HepG2 (cell line): Measurements from ENCODE around the gene PLPPR5. TPM values are rescaled to one million over a fixed set of nuclear protein-coding genes. Genes with fewer than 3 reads are reported as not detected.

ENCODE experiments used
- ATAC-seq: fragments of 200-7000 bp; cut with Tn5 transposase; 3 replicates; pipeline ENCODE4 v1.9.1; 2020; ENCODE audit warnings: mild to moderate bottlenecking, moderate library complexity
- BruUV-seq: library from RNA; stranded (reverse); fragments of 400-500 nt; replicated peaks from 2 replicates; lab custom pipeline; 2021; lab: Mats Ljungman, UMichigan
- CTCF ChIA-PET: fragments of 300-600 bp; formaldehyde crosslinking; extraction: SDS; loops from one replicate; lab custom pipeline; 2021; ENCODE audit warnings: low total read pairs, inconsistent platforms, low intra/inter-chr PET ratio; lab: Yijun Ruan, JAX
- POLR2A ChIA-PET: fragments of 350-600 bp; sonication (Branson Sonifier 250); formaldehyde crosslinking; loops from one replicate; lab custom pipeline; 2020; ENCODE audit warnings: antibody characterized with exemption, inconsistent platforms; lab: Yijun Ruan, JAX
- DNase-seq: peaks from one replicate; pipeline ENCODE4 v3.0.0-alpha.2; 2015; ENCODE audit warnings: low spot score
- FAIRE-seq: peaks from 3 replicates; lab custom pipeline; 2011; peaks lifted over from hg19 to GRCh38; lab: Jason Lieb, UNC
- H2AFZ ChIP-seq: one replicate; pipeline ENCODE4 v1.6.1; 2011; ENCODE audit warnings: low read length, inconsistent platforms
- H3K27ac ChIP-seq: fragments of 300-600 bp; 3 replicates; pipeline ENCODE4 v1.8.0; 2011; ENCODE audit warnings: mixed run types, mild to moderate bottlenecking, mixed read lengths, low read length, inconsistent platforms; ENCODE audit not compliant: insufficient read depth; ENCODE audit errors: extremely low read length
- H3K27me3 ChIP-seq, 2 experiments: fragments of 200-600 bp in 1 of 2; 2 replicates in 1 of 2; 3 replicates in 1 of 2; pipeline versions ENCODE4 v1.6.0 to v1.8.0; 2011; ENCODE audit warnings: low read length in 2 of 2, mild to moderate bottlenecking in 2 of 2, moderate library complexity in 2 of 2, inconsistent platforms in 1 of 2; ENCODE audit not compliant: insufficient read depth in 2 of 2, control insufficient read depth in 1 of 2
- H3K36me3 ChIP-seq, 2 experiments: fragments of 200-600 bp in 1 of 2; replicated peaks in 1 of 2; 2 replicates in 1 of 2; 3 replicates in 1 of 2; pipeline versions ENCODE4 v1.5.1 to v1.8.0; 2011; ENCODE audit warnings: low read length in 2 of 2, inconsistent platforms in 1 of 2; ENCODE audit not compliant: insufficient read depth in 2 of 2, control insufficient read depth in 1 of 2
- H3K4me1 ChIP-seq: 2 replicates; pipeline ENCODE4 v1.5.1; 2012; ENCODE audit warnings: low read length, inconsistent platforms; ENCODE audit not compliant: insufficient read depth
- H3K4me2 ChIP-seq: 2 replicates; pipeline ENCODE4 v1.6.0; 2011; ENCODE audit warnings: low read depth, low read length, inconsistent platforms
- H3K4me3 ChIP-seq, 3 experiments: fragments of 200-600 bp in 1 of 3; sonication (generic), shearing (Covaris generic) in 1 of 3; replicated peaks in 1 of 3; 2 replicates each; pipeline ENCODE4 v1.5.1; 2011 to 2016; ENCODE audit warnings: low read length in 3 of 3, inconsistent platforms in 2 of 3, low read depth in 2 of 3, mild to moderate bottlenecking in 2 of 3, control low read depth in 1 of 3, mixed read lengths in 1 of 3; ENCODE audit not compliant: insufficient read depth in 1 of 3
- H3K79me2 ChIP-seq: one replicate; pipeline ENCODE4 v1.6.1; 2011; ENCODE audit warnings: low read length, inconsistent platforms; ENCODE audit not compliant: insufficient read depth
- H3K9ac ChIP-seq: 2 replicates; pipeline ENCODE4 v1.6.0; 2011; ENCODE audit warnings: mild to moderate bottlenecking, low read depth, low read length, inconsistent platforms; ENCODE audit not compliant: insufficient read depth
- H3K9me3 ChIP-seq: 2 replicates; pipeline ENCODE4 v1.5.1; 2012; ENCODE audit warnings: mild to moderate bottlenecking, low read length
- H4K20me1 ChIP-seq: 2 replicates; pipeline ENCODE4 v1.6.0; 2011; ENCODE audit warnings: inconsistent platforms, mild to moderate bottlenecking, low read length, moderate library complexity; ENCODE audit not compliant: insufficient read depth
- ATF7-NPFF ChIP-seq: sonication (generic); formaldehyde crosslinking; IDR thresholded peaks from 2 replicates; pipeline ENCODE4 v1.8.1; 2023; ENCODE audit warnings: mild to moderate bottlenecking, low read depth, missing genetic modification reagents, moderate library complexity
- BHLHE40 ChIP-seq: IDR thresholded peaks from 2 replicates; pipeline ENCODE4 v1.6.1; 2011; ENCODE audit warnings: low read length, improper control_type of control experiment
- CCDC6 ChIP-seq: sonication (generic); formaldehyde crosslinking; IDR thresholded peaks from 2 replicates; pipeline ENCODE4 v1.8.1; 2022; ENCODE audit warnings: mild to moderate bottlenecking, missing genetic modification reagents, moderate library complexity
- ONECUT2 ChIP-seq: sonication (generic); formaldehyde crosslinking; IDR thresholded peaks from 2 replicates; pipeline ENCODE4 v1.4.0; 2020; ENCODE audit warnings: missing genetic modification reagents
- PHB2 ChIP-seq: fragments of 450-650 bp; IDR thresholded peaks from 2 replicates; pipeline ENCODE4 v1.6.1; 2018; ENCODE audit not compliant: partially characterized antibody
- SP2 ChIP-seq: sonication (generic); formaldehyde crosslinking; IDR thresholded peaks from 2 replicates; pipeline ENCODE4 v1.5.1; 2020; ENCODE audit warnings: mild to moderate bottlenecking, missing genetic modification reagents
- ZBTB8A ChIP-seq: sonication (generic); formaldehyde crosslinking; IDR thresholded peaks from 2 replicates; pipeline ENCODE4 v1.4.0; 2020; ENCODE audit warnings: mild to moderate bottlenecking, low read depth, missing genetic modification reagents, borderline replicate concordance
- ZNF747 ChIP-seq: sonication (generic); formaldehyde crosslinking; IDR thresholded peaks from 2 replicates; pipeline ENCODE4 v1.8.1; 2023; ENCODE audit warnings: missing genetic modification reagents, mild to moderate bottlenecking, borderline replicate concordance
- WGBS: methylation state at CpG from one replicate; pipeline ENCODE4 v1.1.6; 2017; ENCODE audit warnings: low lambda C conversion rate; 5-methylcytosine and 5-hydroxymethylcytosine counted together
- in situ Hi-C: cut with HindIII; loops from 2 replicates; pipeline ENCODE4 v1.10.0; 2017; ENCODE audit warnings: low pct_unique_long_range_greater_than_20kb; ENCODE audit not compliant: extremely low pct_ligation_motif_present
- intact Hi-C: fragments of 100-400 bp; cut with micrococcal nuclease; formaldehyde crosslinking; loops from one replicate; pipeline ENCODE4 v1.10.0; 2022; ENCODE audit not compliant: unreplicated experiment
- polyA plus RNA-seq, 8 experiments: library from polyadenylated mRNA; depleted of rRNA in 3 of 8; stranded (reverse) in 7 of 8; unstranded in 1 of 8; fragments of >200 nt; fragmentation: Illumina TruSeq in 4 of 8; extraction: Trizol in 4 of 8; gene quantifications; 2 replicates each; pipeline versions ENCODE4 v1.2.1 to v1.2.3, GENCODE V29; 2011 to 2016; ENCODE audit warnings: low read depth in 4 of 8, missing spikeins in 1 of 8, mixed read lengths in 1 of 8; ENCODE audit not compliant: insufficient read depth in 1 of 8
- total RNA-seq, 5 experiments: library from RNA; depleted of rRNA; stranded (reverse); fragments of >200 nt; fragmentation: Illumina TruSeq; extraction: Trizol; gene quantifications; 2 replicates each; pipeline ENCODE4 v1.2.3, GENCODE V29; 2016; ENCODE audit warnings: low read depth in 1 of 5
- TF ChIP-seq, protein P1 (sequence below): sonication (generic); formaldehyde crosslinking; IDR thresholded peaks from 2 replicates; pipeline ENCODE4 v1.5.0; 2020; ENCODE audit warnings: missing genetic modification reagents
- TF ChIP-seq, protein P2 (sequence below): sonication (generic); formaldehyde crosslinking; IDR thresholded peaks from 2 replicates; pipeline ENCODE4 v1.5.1; 2020; ENCODE audit warnings: missing genetic modification reagents, mild to moderate bottlenecking, borderline replicate concordance
- TF ChIP-seq, protein P3 (sequence below): sonication (generic); formaldehyde crosslinking; IDR thresholded peaks from 2 replicates; pipeline ENCODE4 v1.8.1; 2023; ENCODE audit warnings: mild to moderate bottlenecking, inconsistent platforms, moderate library complexity, missing genetic modification reagents, borderline replicate concordance
- TF ChIP-seq, protein P4 (sequence below): sonication (generic); formaldehyde crosslinking; IDR thresholded peaks from 2 replicates; pipeline ENCODE4 v1.4.0; 2020; ENCODE audit warnings: missing genetic modification reagents
- TF ChIP-seq, protein P5 (sequence below): IDR thresholded peaks from 2 replicates; pipeline ENCODE4 v1.6.1; 2016; ENCODE audit warnings: mild to moderate bottlenecking, missing biosample characterization, missing genetic modification reagents
- TF ChIP-seq, protein P6 (sequence below): sonication (generic); formaldehyde crosslinking; IDR thresholded peaks from 2 replicates; pipeline ENCODE4 v1.4.0; 2020; ENCODE audit warnings: mild to moderate bottlenecking, missing genetic modification reagents, borderline replicate concordance

PLPPR5 gene
- total and polyA plus RNA-seq, 2 of the 13 experiments (the other 11 are each of a cell fraction or from before 2014, with no cell fraction given) = not detected

DNA sequence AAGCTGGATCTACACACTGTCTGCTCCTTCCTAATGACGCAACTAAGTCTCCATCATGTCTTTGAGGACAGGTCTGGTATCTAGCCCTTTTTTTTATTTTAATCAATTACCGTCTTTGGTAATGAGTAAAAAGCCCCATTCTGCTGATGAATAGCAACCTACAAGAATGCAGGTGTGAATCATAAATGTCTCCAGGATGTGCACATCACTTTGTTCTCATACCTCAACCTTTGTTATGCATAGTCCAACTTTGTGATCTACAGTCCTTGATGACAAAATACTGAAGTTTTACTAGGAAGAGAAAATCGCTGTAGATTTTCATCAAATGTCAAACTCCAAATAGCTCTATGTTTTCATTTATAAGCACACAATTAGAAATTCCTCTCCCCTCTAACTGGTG lies 39.3 kb downstream of the PLPPR5 start (continued):
- TF ChIP-seq PHB2 (no peak), ZBTB8A (CRISPR knock-in tag) (no peak), SP2 (no peak), ZNF747 (no peak), BHLHE40 (no peak)
- TF ChIP-seq, protein P1, sequence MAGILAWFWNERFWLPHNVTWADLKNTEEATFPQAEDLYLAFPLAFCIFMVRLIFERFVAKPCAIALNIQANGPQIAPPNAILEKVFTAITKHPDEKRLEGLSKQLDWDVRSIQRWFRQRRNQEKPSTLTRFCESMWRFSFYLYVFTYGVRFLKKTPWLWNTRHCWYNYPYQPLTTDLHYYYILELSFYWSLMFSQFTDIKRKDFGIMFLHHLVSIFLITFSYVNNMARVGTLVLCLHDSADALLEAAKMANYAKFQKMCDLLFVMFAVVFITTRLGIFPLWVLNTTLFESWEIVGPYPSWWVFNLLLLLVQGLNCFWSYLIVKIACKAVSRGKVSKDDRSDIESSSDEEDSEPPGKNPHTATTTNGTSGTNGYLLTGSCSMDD = no peak

DNA sequence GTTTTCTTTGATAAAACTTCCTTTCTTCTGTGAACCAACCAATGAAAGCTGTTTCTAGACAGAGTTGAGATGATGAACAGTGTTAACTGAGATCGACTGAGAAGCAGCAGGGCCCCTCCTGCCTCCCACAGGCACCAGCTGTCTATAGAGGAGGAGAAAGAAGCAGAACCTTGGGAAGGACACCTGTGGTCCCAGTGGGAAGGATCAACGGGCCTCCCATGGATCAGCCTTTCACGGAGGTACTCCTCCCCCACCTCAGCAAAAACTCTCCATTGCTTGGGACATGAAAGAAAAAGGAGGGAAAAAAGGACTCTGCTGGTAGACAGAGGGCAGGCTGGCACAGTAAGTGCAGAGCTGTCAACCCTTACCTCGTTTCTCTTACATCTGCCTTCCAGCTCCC lies 40.5 kb downstream of the PLPPR5 start:
- FAIRE-seq = no peak
- TF ChIP-seq, protein P2, sequence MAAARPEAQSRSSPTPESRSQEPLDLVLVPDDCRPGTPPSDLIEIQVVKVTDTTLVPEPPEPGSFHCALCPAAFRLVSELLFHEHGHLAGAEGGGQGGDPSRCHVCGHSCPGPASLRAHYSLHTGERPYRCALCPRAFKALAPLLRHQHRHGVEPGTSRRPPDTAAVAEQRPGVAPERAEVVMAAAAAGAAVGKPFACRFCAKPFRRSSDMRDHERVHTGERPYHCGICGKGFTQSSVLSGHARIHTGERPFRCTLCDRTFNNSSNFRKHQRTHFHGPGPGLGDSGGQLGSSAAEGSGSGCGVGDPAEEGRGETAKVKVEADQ (CRISPR knock-in tag) = no peak
- TF ChIP-seq, protein P3, sequence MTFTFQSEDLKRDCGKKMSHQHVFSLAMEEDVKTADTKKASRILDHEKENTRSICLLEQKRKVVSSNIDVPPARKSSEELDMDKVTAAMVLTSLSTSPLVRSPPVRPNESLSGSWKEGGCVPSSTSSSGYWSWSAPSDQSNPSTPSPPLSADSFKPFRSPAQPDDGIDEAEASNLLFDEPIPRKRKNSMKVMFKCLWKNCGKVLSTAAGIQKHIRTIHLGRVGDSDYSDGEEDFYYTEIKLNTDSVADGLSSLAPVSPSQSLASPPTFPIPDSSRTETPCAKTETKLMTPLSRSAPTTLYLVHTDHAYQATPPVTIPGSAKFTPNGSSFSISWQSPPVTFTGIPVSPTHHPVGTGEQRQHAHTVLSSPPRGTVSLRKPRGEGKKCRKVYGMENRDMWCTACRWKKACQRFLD (CRISPR knock-in tag) = no peak
- TF ChIP-seq CCDC6 (CRISPR knock-in tag) (no peak), ONECUT2 (CRISPR knock-in tag) (no peak), ATF7-NPFF (no peak)
- TF ChIP-seq, protein P4, sequence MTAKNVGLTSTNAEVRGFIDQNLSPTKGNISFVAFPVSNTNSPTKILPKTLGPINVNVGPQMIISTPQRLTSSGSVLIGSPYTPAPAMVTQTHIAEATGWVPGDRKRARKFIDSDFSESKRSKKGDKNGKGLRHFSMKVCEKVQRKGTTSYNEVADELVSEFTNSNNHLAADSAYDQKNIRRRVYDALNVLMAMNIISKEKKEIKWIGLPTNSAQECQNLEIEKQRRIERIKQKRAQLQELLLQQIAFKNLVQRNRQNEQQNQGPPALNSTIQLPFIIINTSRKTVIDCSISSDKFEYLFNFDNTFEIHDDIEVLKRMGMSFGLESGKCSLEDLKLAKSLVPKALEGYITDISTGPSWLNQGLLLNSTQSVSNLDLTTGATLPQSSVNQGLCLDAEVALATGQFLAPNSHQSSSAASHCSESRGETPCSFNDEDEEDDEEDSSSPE (CRISPR knock-in tag) = no peak
- TF ChIP-seq, protein P5, sequence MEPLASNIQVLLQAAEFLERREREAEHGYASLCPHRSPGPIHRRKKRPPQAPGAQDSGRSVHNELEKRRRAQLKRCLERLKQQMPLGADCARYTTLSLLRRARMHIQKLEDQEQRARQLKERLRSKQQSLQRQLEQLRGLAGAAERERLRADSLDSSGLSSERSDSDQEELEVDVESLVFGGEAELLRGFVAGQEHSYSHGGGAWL = no peak
- TF ChIP-seq, protein P6, sequence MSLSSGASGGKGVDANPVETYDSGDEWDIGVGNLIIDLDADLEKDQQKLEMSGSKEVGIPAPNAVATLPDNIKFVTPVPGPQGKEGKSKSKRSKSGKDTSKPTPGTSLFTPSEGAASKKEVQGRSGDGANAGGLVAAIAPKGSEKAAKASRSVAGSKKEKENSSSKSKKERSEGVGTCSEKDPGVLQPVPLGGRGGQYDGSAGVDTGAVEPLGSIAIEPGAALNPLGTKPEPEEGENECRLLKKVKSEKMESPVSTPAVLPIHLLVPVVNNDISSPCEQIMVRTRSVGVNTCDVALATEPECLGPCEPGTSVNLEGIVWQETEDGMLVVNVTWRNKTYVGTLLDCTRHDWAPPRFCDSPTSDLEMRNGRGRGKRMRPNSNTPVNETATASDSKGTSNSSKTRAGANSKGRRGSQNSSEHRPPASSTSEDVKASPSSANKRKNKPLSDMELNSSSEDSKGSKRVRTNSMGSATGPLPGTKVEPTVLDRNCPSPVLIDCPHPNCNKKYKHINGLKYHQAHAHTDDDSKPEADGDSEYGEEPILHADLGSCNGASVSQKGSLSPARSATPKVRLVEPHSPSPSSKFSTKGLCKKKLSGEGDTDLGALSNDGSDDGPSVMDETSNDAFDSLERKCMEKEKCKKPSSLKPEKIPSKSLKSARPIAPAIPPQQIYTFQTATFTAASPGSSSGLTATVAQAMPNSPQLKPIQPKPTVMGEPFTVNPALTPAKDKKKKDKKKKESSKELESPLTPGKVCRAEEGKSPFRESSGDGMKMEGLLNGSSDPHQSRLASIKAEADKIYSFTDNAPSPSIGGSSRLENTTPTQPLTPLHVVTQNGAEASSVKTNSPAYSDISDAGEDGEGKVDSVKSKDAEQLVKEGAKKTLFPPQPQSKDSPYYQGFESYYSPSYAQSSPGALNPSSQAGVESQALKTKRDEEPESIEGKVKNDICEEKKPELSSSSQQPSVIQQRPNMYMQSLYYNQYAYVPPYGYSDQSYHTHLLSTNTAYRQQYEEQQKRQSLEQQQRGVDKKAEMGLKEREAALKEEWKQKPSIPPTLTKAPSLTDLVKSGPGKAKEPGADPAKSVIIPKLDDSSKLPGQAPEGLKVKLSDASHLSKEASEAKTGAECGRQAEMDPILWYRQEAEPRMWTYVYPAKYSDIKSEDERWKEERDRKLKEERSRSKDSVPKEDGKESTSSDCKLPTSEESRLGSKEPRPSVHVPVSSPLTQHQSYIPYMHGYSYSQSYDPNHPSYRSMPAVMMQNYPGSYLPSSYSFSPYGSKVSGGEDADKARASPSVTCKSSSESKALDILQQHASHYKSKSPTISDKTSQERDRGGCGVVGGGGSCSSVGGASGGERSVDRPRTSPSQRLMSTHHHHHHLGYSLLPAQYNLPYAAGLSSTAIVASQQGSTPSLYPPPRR (CRISPR knock-in tag) = no peak

More for the DNA sequence above, 40.5 kb downstream of the PLPPR5 start:
- no peak for ATAC-seq
- Histone ChIP-seq H3K27me3 (no peaks in the 10 kb centered on the region), H3K79me2 (no peaks in the 10 kb centered on the region), H3K27ac (no peak overlapping the region), H3K36me3 (no peaks in the 10 kb centered on the region), H4K20me1 (no peaks in the 10 kb centered on the region), H3K4me2 (no peak overlapping the region), H3K9me3 (no peaks in the 10 kb centered on the region), H3K9ac (no peak overlapping the region), H2AFZ (no peak overlapping the region), H3K4me3 (no peak overlapping the region), H3K4me1 (no peaks in the 10 kb centered on the region)
- in situ Hi-C loops (no loop called here), intact Hi-C loops (no loop called here)
- ChIA-PET CTCF (no interaction called here), POLR2A (no interaction called here)
- no TSS peak for BruUV-seq
- 13% methylated on average over 4 of the region's 4 CpGs for WGBS
- no peak for DNase-seq
